Ovary (tissue), 3 donors: ENCODE measurements around the gene THSD4.

Experiments used
- EP300 ChIP-seq: sonication (generic); formaldehyde crosslinking; IDR thresholded peaks from one replicate; pipeline ENCODE4 v1.6.1; 2017; ENCODE audit warnings: antibody characterized with exemption
- POLR2A ChIP-seq: fragments of 450-650 bp; IDR thresholded peaks from one replicate; pipeline ENCODE4 v1.6.1; 2017; ENCODE audit warnings: antibody characterized with exemption, mild to moderate bottlenecking, moderate library complexity
- TF ChIP-seq, protein P1 (sequence below), 3 donors: fragments of 450-650 bp in 2 of 3; fragments of 200-600 bp in 1 of 3; IDR thresholded peaks; one replicate each; pipeline versions ENCODE4 v1.5.1 to v1.8.0; 2016 to 2022; ENCODE audit warnings: antibody characterized with exemption in 3 of 3, mild to moderate bottlenecking in 1 of 3
- donor health status: DM: no; HTN: no; CAD: no.

DNA sequence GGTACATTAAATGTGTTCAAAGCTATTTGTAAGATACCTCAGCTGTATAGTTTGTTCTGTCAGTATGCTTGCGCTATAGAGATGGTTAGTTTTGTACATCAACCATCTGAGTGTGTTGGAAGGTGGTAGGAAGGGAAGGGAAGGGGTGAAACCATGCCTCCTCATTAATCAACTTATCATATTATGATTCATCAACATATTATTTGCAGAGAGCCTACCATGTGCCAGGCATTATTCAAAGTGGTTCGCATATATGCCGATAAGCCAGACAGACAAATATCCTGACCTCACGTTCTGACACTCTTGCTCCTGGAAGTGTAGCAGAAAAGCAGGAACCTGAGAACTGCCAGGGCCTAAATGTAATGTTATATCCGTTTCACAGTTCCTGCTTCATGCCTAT, 447.0 kb downstream of the THSD4 start:
- TF ChIP-seq, protein P1, sequence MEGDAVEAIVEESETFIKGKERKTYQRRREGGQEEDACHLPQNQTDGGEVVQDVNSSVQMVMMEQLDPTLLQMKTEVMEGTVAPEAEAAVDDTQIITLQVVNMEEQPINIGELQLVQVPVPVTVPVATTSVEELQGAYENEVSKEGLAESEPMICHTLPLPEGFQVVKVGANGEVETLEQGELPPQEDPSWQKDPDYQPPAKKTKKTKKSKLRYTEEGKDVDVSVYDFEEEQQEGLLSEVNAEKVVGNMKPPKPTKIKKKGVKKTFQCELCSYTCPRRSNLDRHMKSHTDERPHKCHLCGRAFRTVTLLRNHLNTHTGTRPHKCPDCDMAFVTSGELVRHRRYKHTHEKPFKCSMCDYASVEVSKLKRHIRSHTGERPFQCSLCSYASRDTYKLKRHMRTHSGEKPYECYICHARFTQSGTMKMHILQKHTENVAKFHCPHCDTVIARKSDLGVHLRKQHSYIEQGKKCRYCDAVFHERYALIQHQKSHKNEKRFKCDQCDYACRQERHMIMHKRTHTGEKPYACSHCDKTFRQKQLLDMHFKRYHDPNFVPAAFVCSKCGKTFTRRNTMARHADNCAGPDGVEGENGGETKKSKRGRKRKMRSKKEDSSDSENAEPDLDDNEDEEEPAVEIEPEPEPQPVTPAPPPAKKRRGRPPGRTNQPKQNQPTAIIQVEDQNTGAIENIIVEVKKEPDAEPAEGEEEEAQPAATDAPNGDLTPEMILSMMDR (IDR thresholded peaks at IDR 0.05): no peak
- no peak for TF ChIP-seq POLR2A
- no peak for TF ChIP-seq EP300
